HG03064 (cell line): ENCODE measurements around the gene DEFB132.
"Not testable (repeated sequence)": the region's sequence is repeated elsewhere in the genome, so short reads cannot be mapped to it uniquely, and the experiment has no call there.

ENCODE experiments used
- ATAC-seq: cut with Tn5 transposase; IDR thresholded peaks from one replicate; pipeline ENCODE4 v1.9.1; 2021; ENCODE audit warnings: low read depth; ENCODE audit not compliant: unreplicated experiment

The DEFB132 gene

GRCh38 chr20:257419-257818, at the start of gene DEFB132:
TSS of gene DEFB132 (plus strand) at chr20:257724. CDS start at chr20:257779, 55 bp downstream.
- no peak for ATAC-seq

DNA sequence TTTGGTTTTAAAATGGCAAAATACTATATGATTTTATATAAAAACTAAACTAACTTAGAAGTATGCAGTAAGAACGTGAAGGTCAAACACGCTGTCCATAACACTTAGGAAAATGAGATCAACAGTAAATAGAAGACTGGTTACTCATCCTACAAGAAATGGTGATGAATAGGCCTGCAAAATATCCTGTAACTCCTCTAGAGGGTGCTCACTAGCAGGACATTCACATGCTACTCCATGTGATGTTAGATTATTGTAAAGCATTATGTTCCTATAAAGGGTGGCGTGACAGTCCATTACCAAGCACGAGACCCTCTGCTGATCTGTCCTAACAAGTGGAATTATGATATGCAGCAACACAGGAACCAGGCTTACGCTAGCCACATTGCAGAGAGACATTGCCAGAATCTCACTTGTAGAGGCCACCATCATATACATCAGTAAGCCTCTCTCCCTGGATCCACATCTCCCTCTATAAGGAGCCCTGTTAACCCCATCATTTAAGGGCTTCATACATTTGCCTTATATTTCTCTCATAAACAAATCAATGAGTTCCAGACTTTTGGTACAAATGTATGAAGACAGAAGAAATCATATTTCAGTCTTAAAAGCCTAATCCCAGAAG, 48.5 kb upstream of the DEFB132 start:
- no peak for ATAC-seq

GRCh38 chr20:210809-211502, 46.6 kb upstream of the DEFB132 start:
- ATAC-seq: no peak

GRCh38 chr20:214383-214782, 43.1 kb upstream of the DEFB132 start:
- no peak for ATAC-seq

GRCh38 chr20:215796-216195, 41.7 kb upstream of the DEFB132 start:
- ATAC-seq: no peak

GRCh38 chr20:217266-217665, 40.3 kb upstream of the DEFB132 start:
- no peak for ATAC-seq

DNA sequence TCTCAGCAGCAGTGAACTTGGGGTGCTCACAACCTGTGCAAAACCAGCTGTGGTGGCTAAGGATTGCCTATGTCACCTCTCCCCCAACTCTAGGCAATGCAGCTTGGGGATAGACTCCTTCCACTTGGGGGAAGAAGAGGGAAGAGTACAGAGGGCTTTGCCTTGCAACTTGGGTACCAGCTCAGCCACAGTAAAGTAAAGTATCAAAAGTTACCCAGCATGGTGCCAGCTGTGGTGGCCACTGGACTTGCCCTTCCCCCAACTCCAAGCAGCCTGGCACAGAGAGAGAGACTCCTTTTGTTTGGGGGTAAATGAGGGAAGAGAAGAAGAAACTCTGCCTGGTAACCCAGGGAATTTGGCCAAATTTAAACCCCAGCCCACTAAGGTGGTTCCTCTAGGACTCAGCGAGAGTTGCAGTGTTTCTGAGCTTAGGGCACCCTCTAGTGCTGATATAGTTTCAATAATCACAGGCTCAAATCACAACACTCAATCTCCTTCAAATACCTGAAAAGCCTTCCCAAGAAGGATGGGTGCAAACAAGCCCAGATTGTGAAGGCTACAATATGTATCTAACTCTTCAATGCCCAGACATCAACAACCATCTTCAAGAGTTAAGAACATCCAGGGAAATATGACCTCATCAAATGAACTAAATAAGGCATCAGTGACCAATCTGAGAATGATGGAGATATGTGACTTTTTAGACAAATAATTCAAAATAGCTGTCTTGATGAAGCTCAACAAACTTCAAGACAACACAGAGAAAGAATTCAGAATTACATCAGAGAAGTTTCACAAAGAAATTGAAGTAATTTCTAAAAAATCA, 38.0 kb upstream of the DEFB132 start:
- no peak for ATAC-seq

DNA sequence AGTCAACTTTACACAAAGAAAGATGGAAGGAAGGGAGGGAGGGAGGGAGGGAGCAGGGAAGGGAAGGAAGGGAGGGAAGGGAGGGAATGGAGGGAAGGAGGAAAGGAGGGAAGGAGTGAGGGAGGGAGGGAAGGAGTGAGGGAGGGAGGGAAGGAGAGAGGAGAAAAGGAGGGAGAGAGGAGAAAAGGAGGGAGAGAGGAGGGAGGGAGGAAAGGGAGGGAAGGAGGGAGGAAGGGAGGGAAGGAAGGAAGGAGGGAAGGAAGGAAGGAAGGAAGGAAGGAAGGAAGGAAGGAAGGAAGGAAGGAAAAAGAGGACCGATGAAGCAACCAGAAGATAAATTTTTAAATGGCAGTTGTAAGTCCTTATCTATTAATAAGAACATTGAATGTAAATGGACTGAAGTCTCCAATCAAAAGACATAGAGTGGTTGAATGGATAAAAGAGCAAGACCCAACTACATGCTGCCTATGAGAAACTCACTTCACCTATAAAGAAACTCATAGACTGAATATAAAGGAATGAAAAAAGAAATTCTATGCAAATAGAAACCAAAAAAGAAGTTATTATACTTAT, 36.2 kb upstream of the DEFB132 start:
- ATAC-seq: no peak

- not testable (repeated sequence) for ATAC-seq
Observed at GRCh38 chr20:225879-226278, 31.6 kb upstream of the DEFB132 start.

GRCh38 chr20:226958-227357, 30.6 kb upstream of the DEFB132 start, which contains the start of gene DEFB129:
TSS of gene DEFB129 (plus strand) at chr20:227258. CDS start at chr20:227289, 31 bp downstream.
- no peak for ATAC-seq

- ATAC-seq: no peak
Observed at GRCh38 chr20:227439-228105, 30.0 kb upstream of the DEFB132 start.

DNA sequence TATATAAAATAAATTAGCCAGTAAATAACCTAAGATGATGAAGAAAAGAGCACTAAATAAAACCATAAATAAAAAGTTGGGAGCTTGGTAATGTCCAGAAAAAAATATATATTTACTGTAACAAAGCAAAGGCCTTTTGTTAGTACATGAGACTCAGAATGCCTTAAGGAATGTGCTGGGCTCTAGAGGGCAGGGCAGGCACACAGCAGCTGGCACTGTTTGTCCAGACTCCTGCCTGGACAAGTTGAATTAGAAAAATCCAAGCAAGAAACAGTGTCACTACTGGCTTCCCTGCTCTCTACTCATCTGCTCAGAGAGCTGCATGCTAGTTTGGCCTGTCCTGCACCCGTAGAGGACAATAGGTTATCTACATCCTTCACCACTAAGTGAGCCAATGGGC, 21.6 kb upstream of the DEFB132 start:
- ATAC-seq: no peak

DNA sequence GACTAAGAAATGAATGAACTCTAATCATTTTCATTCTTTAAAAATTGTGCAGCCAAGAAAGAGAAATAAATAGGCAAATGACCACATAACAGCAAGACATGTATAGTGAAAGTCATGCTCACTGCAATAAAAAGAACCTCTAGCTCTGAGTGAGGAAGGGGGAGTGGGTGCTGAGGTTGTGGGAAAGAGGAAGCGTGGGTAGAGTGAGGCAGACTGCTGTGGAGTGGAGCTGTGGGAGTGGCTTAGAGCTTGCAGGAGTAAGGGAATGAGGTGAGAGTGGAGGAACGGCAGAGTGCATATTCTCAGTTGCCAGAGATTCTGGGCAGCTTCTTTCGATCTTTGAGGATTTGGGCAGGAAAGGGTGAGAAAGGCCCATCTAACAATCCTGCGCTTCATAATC, 20.0 kb upstream of the DEFB132 start:
- ATAC-seq: no peak

DNA sequence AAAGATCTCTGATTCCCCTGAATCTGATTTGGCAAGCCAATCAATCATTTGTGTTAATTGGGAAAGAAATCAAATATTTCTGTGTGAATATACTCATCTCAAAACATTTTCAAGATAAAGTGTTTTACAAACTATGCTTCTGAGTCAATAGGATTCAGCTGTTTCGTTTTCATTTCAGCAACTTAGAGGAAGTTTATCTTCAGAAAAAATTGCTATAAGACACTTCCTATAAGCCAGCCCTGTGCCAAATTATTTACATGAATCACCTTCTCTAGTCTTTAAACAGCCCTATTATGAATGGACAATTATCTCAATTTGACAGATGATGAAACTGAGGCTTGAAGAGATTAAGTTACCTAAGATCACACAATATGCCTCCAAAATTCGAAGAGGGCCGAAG, 19.6 kb upstream of the DEFB132 start:
- ATAC-seq: no peak

DNA sequence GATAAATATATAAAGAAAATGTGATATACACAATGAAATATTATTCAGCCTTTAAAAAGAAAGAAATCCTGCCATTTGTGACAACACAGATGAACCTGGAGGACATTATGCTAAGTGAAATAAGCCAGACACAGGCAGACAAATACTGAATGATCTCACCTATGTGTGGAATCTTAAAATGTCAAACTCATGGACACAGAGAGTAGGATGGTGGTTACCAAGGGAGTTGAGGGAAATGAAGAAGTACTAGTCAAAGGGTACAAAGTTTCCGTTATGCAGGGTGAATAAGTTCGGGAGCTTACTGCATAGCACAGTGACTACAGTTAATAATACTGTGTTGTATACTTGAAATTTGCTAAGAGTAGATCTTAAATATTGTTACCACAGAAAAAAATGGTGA, 14.6 kb upstream of the DEFB132 start:
- ATAC-seq: no peak

GRCh38 chr20:251354-251753, 6.2 kb upstream of the DEFB132 start:
- ATAC-seq: no peak

DNA sequence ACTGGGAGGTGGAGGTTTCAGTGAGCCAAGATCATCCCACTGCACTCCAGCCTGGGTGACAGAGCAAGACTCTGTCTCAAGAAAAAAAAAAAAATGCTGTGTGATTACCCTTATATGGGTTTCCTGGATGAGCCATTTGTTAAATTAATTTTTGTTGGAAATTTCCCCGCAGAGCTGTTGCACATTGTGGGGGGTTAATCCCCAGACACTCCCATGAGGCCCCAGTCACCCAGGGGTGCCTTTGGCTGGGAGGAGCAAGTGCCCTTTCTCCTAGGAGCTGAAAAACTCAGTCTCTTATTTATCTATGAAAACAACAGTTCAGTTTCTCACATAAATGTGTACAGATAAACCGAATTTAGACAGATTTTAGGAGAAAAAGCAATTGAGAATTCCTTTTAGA, 4.7 kb upstream of the DEFB132 start:
- ATAC-seq: no peak

GRCh38 chr20:253447-253846, 4.1 kb upstream of the DEFB132 start:
- ATAC-seq: not testable (repeated sequence)

- no peak for ATAC-seq
Observed at GRCh38 chr20:258269-258858, 840 bp downstream of the DEFB132 start.

GRCh38 chr20:258963-259362, 1.4 kb downstream of the DEFB132 start:
- ATAC-seq: no peak
